ENCODE measurements around the gene ORAI3. TPM values are rescaled to one million over a fixed set of nuclear protein-coding genes. Genes with fewer than 3 reads are reported as not detected.

ORAI3 gene
- polyA plus RNA-seq, 1 donor from 2014 or later = 7.3 TPM

GRCh38 chr16:30985401-30986128, 36.7 kb downstream of the ORAI3 start:
- no peak overlapping the region for H3K9ac ChIP-seq (ENCODE audit: low read length)
- no peaks in the 10 kb centered on the region for H3K79me2 ChIP-seq (replicated peaks; ENCODE audit: insufficient read depth, low read length)
- no peaks in the 10 kb centered on the region for H4K20me1 ChIP-seq (ENCODE audit: insufficient read depth)
- no peak overlapping the region for H3K4me2 ChIP-seq (ENCODE audit: low read length)
- no peak overlapping the region for H3K27ac ChIP-seq (ENCODE audit: low read length)
- no peaks in the 10 kb centered on the region for H3K36me3 ChIP-seq (ENCODE audit: insufficient read depth, low read length)
- H2AFZ ChIP-seq (ENCODE audit: low read depth, low read length) = no peak overlapping the region
- H3K9me2 ChIP-seq (ENCODE audit: insufficient read depth, low read length) = no peaks in the 10 kb centered on the region
- H3K9me3 ChIP-seq (ENCODE audit: low read length) = no peaks in the 10 kb centered on the region
- no peaks in the 10 kb centered on the region for H3F3A ChIP-seq (ENCODE audit: insufficient read depth, low read length, poor library complexity, severe bottlenecking)
- no peak overlapping the region for H3K4me3 ChIP-seq (ENCODE audit: low read length)
- TF ChIP-seq POLR2AphosphoS5 (IDR thresholded peaks at IDR 0.05) (no peak), SMC3 (conservative IDR thresholded peaks at IDR 0.05; ENCODE audit: poor library complexity) (no peak), REST (IDR thresholded peaks at IDR 0.05; ENCODE audit: borderline replicate concordance) (no peak), EP300 (conservative IDR thresholded peaks at IDR 0.05; ENCODE audit: poor library complexity, severe bottlenecking) (no peak), RAD21 (conservative IDR thresholded peaks at IDR 0.05) (no peak), EZH2 (IDR thresholded peaks at IDR 0.05; ENCODE audit: borderline replicate concordance, insufficient read depth, low read length, poor library complexity, severe bottlenecking) (no peak)
- H3K27me3 ChIP-seq (ENCODE audit: insufficient read depth, low read depth, low read length) = no peaks in the 10 kb centered on the region

- H3K27me3 ChIP-seq (ENCODE audit: insufficient read depth, low read depth, low read length) = no peaks in the 10 kb centered on the region
- no peaks in the 10 kb centered on the region for H3K9me2 ChIP-seq (ENCODE audit: insufficient read depth, low read length)
- H3K4me3 ChIP-seq (ENCODE audit: low read length) = no peak overlapping the region
- no peak overlapping the region for H3K9ac ChIP-seq (ENCODE audit: low read length)
- H3K79me2 ChIP-seq (replicated peaks; ENCODE audit: insufficient read depth, low read length) = no peaks in the 10 kb centered on the region
- TF ChIP-seq CTCF (IDR thresholded peaks at IDR 0.05; ENCODE audit: poor library complexity, severe bottlenecking) = no peak
- TF ChIP-seq REST (IDR thresholded peaks at IDR 0.05; ENCODE audit: borderline replicate concordance) = no peak
- TF ChIP-seq EZH2 (IDR thresholded peaks at IDR 0.05; ENCODE audit: borderline replicate concordance, insufficient read depth, low read length, poor library complexity, severe bottlenecking) = no peak
- TF ChIP-seq RAD21 (conservative IDR thresholded peaks at IDR 0.05) = no peak
- H3K27ac ChIP-seq (ENCODE audit: low read length) = no peak overlapping the region
- H3K9me3 ChIP-seq (ENCODE audit: low read length) = no peaks in the 10 kb centered on the region
- no peaks in the 10 kb centered on the region for H4K20me1 ChIP-seq (ENCODE audit: insufficient read depth)
- no peaks in the 10 kb centered on the region for H3K36me3 ChIP-seq (ENCODE audit: insufficient read depth, low read length)
- no peaks in the 10 kb centered on the region for H3F3A ChIP-seq (ENCODE audit: insufficient read depth, low read length, poor library complexity, severe bottlenecking)
- H3K4me2 ChIP-seq (ENCODE audit: low read length) = no peak overlapping the region
- H2AFZ ChIP-seq (ENCODE audit: low read depth, low read length) = no peak overlapping the region
Observed at GRCh38 chr16:30986129-30986991, 37.5 kb downstream of the ORAI3 start.
